RWPE1 (cell line): ENCODE results near the gene IL6.

ENCODE experiments used
- CTCF ChIA-PET: fragments of 350-600 bp; sonication (Branson Sonifier 250); formaldehyde crosslinking; extraction: SDS; loops from one replicate; lab custom pipeline; 2021; lab: Yijun Ruan, JAX
- POLR2A ChIA-PET: fragments of 400-600 bp; formaldehyde crosslinking; extraction: SDS; loops from one replicate; lab custom pipeline; 2020; ENCODE audit warnings: antibody characterized with exemption; ENCODE audit not compliant: low non-redundant PET; lab: Yijun Ruan, JAX
- DNase-seq: peaks from one replicate; pipeline ENCODE4 v3.0.0; 2012; ENCODE audit warnings: low spot score
- H3K27ac ChIP-seq: fragments of 450-650 bp; 2 replicates; pipeline ENCODE4 v1.5.1; 2017
- TF ChIP-seq, protein P1 (sequence below): fragments of 450-650 bp; conservative IDR thresholded peaks from 2 replicates; pipeline ENCODE4 v1.5.1; 2017; ENCODE audit warnings: low read depth, mild to moderate bottlenecking

IL6 gene

GRCh38 chr7:22723181-22723601 lies 3.8 kb upstream of the IL6 start:
- DNase-seq, result no peak
- no peak overlapping the region for H3K27ac ChIP-seq
- POLR2A ChIA-PET, result no interaction called here
- CTCF ChIA-PET, result interaction anchor here (0.5 to 2.2 kb wide), 5 partner anchors 18 to 162 kb away, joined by 3 to 19 read pairs (median 5); no protein-coding TSS in a partner anchor
- TF ChIP-seq, protein P1, sequence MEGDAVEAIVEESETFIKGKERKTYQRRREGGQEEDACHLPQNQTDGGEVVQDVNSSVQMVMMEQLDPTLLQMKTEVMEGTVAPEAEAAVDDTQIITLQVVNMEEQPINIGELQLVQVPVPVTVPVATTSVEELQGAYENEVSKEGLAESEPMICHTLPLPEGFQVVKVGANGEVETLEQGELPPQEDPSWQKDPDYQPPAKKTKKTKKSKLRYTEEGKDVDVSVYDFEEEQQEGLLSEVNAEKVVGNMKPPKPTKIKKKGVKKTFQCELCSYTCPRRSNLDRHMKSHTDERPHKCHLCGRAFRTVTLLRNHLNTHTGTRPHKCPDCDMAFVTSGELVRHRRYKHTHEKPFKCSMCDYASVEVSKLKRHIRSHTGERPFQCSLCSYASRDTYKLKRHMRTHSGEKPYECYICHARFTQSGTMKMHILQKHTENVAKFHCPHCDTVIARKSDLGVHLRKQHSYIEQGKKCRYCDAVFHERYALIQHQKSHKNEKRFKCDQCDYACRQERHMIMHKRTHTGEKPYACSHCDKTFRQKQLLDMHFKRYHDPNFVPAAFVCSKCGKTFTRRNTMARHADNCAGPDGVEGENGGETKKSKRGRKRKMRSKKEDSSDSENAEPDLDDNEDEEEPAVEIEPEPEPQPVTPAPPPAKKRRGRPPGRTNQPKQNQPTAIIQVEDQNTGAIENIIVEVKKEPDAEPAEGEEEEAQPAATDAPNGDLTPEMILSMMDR, result no peak

- TF ChIP-seq, protein P1, result no peak
- H3K27ac ChIP-seq, result no peak overlapping the region
- DNase-seq, result no peak
- ChIA-PET CTCF (interaction anchor here (0.6 to 2.2 kb wide), 4 partner anchors 26 to 163 kb away, joined by 3 to 19 read pairs (median 8); no protein-coding TSS in a partner anchor), POLR2A (no interaction called here)
Measured at GRCh38 chr7:22723637-22724036, 3.4 kb upstream of the IL6 start.

GRCh38 chr7:22724861-22725260 lies 2.1 kb upstream of the IL6 start:
- ChIA-PET POLR2A (no interaction called here), CTCF (interaction anchor here (0.6 to 2.3 kb wide), 4 partner anchors 57 to 780 kb away, joined by 3 to 19 read pairs (median 6); no protein-coding TSS in a partner anchor)
- TF ChIP-seq, protein P1, result no peak
- no peak overlapping the region for H3K27ac ChIP-seq
- DNase-seq, result no peak

DNA sequence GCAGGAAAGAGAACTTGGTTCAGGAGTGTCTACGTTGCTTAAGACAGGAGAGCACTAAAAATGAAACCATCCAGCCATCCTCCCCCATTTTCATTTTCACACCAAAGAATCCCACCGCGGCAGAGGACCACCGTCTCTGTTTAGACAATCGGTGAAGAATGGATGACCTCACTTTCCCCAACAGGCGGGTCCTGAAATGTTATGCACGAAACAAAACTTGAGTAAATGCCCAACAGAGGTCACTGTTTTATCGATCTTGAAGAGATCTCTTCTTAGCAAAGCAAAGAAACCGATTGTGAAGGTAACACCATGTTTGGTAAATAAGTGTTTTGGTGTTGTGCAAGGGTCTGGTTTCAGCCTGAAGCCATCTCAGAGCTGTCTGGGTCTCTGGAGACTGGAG lies 1.4 kb upstream of the IL6 start:
- peak overlapping the region; percentile 90 for H3K27ac ChIP-seq
- no peak for DNase-seq
- ChIA-PET CTCF (interaction anchor here (0.6 to 4.9 kb wide), 4 partner anchors 58 to 330 kb away, joined by 3 to 50 read pairs (median 4); no protein-coding TSS in a partner anchor), POLR2A (no interaction called here)
- TF ChIP-seq, protein P1, result no peak

- peak overlapping the region; percentile 90 for H3K27ac ChIP-seq
- POLR2A ChIA-PET, result no interaction called here
- TF ChIP-seq, protein P1, result peak; percentile 73
- CTCF ChIA-PET, result interaction anchor here (0.6 to 4.9 kb wide), 15 partner anchors 9 to 616 kb away, joined by 3 to 50 read pairs (median 4); no protein-coding TSS in a partner anchor
- peak; percentile 74 for DNase-seq
Measured at GRCh38 chr7:22726345-22726906, 574 bp upstream of the IL6 start.

DNA sequence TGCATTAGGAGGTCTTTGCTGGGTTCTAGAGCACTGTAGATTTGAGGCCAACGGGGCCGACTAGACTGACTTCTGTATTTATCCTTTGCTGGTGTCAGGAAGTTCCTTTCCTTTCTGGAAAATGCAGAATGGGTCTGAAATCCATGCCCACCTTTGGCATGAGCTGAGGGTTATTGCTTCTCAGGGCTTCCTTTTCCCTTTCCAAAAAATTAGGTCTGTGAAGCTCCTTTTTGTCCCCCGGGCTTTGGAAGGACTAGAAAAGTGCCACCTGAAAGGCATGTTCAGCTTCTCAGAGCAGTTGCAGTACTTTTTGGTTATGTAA lies 675 bp downstream of the IL6 start:
- ChIA-PET CTCF (interaction anchor here (0.9 to 4.9 kb wide), 6 partner anchors 11 to 173 kb away, joined by 4 to 50 read pairs (median 5); no protein-coding TSS in a partner anchor), POLR2A (no interaction called here)
- DNase-seq, result no peak
- TF ChIP-seq, protein P1, result no peak
- peak overlapping the region; percentile 90 for H3K27ac ChIP-seq
